Stimulated activated CD4-positive, alpha-beta T cell treated with anti-CD3 and anti-CD28 coated beads, Interleukin-12 subunit alpha, Interleukin-12 subunit beta, amount 100 ng/mL, for 24 hours (primary cell): ENCODE measurements around the gene SNAP29.
A peak's percentile ranks its signal among the peaks of the same experiment; 100 is the strongest.
"Not testable (repeated sequence)": the region's sequence is repeated elsewhere in the genome, so short reads cannot be mapped to it uniquely, and the experiment has no call there.

Experiments
- DNase-seq, 2 experiments: peaks; one replicate each; pipeline ENCODE4 v3.0.0-alpha.2; 2020; ENCODE audit warnings: low read depth in 2 of 2

Gene SNAP29

DNA sequence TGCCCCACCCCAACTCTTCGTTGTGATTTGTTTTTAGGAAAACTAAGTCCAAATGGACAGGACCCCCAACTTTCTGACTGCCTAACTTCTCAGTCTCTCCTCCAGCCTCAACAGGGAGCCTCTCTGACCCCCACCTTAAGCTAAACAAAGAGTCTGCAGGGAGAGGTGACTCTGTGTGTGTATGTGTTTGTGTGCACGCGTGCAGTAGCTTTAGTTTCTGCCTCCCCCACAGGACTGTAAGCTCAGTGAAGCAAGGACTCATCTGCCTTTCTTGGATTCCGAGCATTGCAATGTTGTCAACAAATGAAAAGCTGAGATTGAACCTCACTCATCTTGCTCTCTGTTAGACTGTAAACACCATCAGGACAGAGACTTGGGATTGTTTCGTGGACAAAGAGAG, 7.9 kb downstream of the SNAP29 start:
- no peak for DNase-seq

DNA sequence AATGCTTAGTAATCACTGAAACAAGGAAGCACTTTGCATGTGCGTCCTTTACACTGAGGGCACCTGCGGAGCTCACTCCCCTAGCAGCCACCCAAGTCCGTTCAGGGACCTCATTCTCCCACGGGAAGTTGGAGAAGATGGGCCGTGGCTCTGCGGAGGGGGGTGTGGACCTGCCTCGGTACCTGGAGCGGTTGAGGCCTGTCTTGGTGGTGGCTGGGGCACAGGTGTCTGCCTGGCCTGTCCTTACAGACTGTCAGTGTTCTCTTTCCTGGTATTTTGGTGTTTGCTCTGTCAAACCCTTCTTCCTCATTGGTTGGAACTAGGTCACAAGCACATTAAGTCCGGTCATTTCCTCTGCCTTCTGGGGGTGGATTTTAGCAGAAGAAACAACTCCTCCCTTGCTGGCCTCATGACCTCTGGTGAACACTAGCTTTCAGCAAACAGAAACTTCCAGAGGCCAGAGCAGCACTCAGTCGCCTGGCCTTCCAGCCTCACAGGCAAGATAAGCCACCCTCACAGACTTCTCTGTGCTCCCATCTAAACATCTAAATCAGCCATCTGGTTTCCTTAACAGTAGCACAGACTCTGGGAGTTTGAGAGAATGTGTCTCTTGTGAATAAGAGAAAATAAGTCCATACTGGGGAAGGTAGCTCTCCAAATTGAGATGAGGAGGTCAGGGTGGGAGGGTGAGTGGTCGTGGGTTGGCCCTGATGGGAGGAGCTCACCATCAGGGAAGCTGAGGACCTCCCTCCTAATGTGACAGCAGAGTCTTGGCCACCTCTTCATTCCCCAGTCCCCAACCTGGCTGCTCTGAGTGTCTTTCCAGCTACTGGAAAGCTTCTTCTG, 8.6 kb downstream of the SNAP29 start:
- no peak for DNase-seq

DNA sequence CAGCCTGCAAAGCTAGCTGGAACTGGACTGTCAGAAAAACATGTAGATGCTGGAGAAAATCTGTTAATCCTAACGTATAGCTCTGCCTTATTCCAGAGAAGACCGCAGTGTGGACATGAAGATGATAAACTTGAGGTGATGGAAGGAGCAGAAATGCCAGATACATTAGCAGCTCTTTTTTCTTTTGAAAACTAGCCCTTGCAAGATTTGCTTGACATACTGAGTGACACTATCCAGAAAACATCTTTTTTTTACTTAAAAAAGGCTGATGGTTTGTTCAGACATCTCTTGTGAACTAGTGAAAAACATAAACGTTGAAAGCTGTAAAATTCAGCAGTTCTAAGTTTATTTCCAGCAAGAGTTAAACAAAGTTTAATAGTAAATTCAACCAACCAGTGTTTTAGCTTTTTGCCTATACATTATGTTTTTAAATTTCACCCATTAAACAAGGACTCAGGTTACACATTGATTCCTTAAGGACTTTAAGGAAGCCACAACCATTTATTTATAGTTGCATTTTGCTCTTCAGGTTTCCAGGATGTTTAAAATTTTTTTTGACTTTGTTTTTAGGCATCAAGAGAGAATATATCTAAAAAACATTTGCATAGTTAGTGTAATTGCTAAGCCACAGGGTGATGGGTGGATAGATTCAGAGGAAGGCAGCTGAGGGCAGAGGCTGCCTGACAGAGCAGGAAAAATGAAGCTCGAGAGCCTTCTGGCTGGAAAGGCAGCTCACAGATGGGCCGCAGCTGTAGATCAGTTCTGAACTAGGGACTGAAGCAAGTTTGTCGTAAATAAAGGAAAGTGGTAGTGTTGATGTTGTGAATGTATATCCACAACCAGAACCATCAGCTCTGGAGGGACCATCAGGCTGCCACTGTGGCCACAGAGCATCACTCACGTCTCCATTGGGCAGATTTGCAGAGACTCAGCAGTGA, 9.5 kb downstream of the SNAP29 start:
- no peak for DNase-seq

DNA sequence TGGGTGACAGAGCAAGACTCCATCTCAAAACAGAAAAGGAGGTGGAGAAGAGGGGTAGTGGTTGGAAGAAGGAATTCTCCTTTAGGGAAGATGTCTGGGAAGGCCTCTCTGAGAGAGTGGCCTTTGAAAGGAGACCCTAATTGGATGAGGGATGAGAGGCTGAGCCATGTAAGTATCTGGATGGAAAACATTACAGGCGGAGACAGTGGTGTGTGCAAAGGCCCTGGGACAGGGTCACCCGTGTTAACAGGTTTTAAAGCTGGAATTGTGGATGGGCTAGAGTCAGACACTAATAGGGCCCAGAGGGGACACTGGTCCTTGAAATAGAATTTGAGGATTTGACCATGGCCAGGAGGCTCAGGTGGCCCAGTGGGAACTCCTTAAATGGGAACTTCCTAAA, 10.4 kb downstream of the SNAP29 start:
- no peak for DNase-seq

DNA sequence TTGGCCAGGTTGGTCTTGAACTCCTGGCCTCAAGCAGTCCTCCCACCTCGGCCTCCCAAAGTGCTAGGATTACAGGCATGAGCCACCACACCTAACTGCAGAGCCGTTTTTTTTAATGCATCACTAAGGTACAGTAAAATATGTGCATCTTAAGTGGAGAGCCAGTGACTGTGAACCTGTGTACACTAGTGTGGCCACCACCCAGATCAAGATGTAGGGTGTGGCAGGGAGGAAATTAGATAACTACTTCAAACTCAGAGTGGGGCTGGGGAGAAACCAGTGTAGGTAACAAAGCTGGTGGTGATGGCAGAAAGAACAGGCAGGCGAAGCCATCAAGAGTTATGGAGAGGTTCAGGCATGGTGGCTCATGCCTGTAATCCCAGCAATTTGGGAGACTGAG, 14.4 kb downstream of the SNAP29 start:
- no peak for DNase-seq

DNA sequence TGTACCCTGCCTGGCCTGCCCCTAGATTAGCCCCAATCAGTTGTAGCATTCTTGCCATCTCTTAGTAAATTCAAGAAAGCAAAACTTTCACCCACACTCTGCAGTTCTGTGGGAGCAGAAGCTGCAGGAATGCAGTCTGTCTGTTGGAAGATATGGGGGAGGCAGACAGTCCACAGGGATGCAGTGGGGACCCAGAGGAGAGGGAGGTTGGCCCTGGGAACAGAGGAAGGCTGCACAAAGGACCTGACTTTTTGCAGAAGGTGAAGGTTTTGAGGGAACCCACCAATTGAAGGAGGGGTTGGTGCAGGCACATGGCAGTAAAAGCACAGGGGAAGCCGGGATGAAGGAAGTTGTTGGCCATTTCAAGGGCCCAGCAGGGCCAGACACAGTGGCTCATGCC, 16.5 kb downstream of the SNAP29 start:
- DNase-seq, result no peak

DNA sequence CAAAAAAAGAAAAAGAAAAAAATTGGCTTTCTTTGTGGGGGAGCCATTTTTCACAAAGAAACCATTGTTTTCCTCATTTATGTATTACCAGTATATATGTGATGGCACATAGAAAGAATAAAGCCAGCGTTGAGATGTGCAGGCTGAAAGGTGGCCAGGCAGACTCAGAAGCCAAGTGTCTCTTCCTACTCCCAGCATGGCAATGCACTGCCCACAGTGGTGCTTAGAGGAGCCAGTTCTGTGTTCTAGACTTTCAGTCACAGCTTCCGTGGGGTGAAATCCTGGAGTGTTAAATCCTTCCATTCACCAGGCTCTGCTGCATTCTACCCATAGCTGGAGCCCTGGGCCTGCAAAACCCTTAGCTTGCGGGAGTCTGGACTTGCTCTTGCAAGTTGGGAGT, 18.9 kb downstream of the SNAP29 start:
- no peak for DNase-seq

DNA sequence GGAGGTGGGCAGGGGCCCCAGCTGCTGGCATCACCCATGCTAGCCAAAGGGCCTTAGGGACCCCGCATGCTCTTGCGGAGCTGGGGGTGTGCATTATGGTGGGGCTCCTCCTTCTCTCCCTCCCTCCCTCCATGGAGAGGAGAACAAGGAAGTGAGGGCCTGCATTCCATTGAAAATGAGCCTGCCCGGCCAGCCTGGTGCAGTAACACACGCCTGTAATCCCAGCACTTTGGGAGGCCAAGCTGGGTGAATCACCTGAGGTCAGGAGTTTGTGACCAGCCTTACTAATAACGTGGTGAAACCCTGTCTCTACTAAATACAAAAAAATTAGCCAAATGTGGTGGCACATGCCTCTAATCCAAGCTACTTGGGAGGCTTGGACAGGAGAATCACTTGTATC, 22.4 kb downstream of the SNAP29 start:
- DNase-seq, result no peak

DNA sequence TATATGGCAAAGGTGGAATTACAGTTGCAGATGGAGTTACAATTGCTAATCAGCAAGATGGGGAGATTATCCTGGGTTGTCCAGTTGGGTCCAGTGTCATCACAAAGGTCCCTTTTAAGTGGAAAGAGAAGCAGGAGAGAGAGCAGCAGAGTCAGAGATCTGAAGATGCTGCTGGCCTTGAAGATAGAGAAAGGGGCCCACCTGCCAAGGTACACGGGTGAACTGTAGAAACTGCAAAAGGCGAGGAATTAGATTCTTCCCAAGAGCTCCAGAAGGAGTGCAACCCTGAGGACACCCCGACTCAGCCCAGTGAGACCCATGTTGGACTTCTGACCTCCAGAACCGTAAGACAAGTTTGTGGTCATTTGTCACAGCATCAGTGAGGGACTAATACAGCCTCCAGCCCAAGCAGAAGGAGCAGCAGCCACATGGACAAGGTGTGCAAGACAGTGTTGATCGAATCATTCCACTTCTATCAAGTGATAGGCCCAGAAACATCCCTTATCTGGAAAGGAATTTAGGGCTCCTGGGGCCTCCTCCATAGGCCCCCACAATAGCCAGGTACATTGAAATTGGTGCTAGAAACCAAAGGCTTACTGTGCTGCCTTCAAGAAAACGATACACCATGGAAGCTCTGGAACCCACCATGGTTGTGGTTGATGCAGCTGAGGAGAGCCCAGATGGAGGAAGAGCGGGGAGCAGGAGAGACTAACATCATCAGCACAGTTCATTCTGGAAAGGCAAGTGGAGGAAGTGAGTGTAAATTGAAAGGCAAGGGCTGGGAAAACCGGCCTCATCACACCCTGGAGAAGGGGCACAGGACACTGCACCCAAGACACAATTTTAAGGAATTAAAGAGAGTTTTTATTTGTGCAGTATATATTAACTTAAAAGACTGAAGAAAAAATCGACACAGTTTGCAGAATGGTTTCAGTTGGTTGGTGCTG, 23.3 kb downstream of the SNAP29 start:
- no peak for DNase-seq

DNA sequence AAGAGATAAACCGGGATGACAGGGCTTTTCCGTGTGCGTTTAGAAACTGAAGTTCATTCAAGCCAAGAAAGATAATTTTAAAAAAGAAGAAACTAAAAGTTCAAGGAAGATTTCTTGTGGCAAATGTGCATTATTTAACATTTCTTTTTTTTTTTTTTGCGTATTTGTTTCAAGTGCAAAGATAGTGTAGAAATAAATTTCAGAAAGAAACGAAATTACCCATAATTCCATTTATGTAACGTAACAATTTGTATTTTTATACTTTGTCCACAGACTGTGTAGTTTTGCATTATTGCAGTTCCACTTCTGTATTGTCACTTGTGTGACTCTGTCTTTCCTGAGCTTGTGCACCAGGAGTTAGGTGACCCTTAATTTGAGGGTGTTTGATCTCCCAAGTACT, 24.0 kb downstream of the SNAP29 start:
- DNase-seq, result no peak

DNA sequence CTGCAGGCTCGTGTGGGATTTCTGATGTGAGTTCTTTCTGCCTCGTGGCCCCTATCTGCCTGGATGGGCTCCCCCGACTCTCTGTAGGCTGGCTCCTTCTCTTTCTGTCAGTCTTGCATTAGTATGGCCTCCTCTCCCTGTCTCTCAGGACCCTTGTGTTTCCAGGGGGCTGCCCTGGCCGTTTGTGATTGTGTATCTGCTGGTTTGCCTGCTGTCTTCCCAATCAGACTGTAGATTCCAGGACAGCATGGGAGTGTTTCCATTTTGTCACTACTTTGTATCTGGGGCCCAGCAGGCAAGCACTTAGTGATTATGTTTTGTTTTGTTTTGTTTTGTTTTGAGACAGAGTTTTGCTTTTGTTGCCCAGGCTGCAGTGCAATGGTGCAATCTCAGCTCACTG, 25.6 kb downstream of the SNAP29 start:
- no peak for DNase-seq

DNA sequence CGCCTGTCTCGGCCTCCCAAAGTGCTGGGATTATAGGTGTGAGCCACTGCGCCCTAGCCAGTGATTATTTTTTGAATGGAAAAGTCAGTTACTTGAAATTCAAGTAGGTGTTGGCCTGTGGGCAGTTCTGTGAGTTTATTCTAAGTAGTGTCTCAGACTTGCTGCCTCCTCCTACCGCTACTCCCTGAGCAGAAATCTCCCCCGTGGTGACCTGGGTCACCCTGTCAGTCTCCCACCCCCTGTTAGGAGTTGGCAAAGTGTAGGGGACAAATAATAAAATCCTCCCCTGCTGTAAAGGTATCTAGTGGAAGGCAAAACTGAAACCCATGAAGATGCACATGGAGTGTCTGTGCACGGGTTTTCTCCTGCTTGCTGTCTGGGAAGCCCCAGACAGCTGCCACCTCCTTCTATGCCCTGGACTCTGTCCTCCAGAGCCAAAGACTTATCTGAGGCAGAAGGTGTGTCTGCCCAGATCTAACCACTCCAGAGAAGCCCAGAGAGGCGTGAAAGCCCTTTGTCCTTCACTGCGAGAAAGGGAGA, 26.3 kb downstream of the SNAP29 start:
- no peak for DNase-seq

DNA sequence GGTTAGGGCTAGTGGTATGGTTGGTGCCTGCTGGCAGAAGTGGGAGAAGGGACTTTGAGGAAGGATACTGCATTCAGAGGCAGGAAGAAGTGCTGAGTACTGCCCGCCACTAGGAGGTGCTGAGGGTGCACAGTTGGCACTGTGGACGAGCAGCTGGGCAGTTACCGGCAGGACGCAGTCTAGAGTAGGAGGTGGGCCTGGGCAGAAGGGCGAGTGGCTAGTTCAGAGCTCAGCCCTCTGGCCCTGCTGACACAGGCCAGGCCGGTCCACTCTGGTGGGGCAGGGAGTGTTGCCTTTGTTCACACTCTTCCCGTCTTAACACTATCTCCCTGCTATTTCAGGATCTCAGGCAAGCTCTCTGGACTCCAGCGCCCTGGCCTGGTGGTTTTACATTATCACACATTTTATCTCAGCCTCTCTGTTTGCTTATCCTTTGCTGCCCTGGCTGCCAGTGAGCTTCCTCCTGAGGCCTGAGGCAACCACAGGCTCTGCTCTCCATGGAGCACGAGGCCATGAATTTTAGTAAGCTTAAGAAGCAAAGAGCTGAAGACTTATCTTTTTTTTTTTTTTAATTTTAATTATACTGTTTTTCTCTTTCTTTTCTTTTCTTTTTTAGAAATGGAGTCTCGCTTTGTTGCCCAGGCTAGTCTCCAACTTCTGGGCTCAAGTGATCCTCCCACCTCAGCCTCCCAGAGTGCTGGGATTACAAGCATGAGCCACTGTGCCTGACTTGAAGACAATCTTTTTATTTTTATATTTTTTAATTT, 26.9 kb downstream of the SNAP29 start:
- DNase-seq, result peak in 1 of 2 experiments; percentile 40

DNA sequence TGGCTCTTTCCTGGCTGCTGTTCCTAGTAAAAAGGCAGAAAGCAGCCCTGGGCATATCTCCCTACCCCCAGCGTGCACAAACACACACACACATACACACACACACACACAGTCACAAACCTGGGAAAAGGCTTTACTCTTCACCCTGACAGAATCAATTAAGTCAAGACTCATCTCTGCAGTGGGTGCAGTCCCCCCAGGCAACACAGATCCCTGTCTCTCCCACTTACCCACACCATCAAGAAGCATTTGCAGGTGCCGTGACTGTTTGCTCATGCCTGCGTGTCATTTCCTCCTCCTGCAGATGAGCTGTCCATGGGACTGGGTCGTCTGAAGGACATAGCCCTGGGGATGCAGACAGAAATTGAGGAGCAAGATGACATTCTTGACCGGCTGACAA, 28.6 kb downstream of the SNAP29 start:
- no peak for DNase-seq

DNA sequence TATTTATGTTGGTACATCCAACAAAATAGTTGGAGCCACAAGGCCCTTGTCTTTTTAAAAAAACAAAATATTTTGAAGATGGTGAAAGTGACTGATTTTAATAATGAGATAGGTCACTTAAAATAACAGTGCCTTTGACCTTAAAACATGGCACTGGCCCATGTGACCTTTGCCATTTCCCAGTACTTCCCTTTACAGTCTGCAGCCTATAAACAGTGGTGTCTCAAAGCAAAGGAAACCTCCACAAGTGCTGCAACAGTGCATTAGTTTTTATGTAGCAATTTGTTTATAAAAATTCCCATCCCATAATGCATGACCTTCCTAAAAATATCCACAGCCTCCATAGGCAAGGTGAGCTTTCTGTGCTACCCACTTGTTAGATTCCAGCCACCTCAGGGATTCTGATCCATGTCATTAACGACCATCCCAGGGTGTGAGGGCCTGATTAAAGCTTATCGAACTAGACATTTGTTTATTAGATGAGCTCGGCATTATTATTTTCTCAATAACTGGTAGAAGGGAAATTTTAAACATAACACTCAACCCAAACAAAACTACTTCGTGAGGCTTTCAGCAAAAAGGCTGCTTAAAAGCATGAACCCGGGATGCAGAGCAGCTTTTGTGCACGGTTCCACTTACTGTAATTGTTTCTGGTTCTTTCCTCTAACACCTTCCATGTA, 30.4 kb downstream of the SNAP29 start:
- no peak for DNase-seq

DNA sequence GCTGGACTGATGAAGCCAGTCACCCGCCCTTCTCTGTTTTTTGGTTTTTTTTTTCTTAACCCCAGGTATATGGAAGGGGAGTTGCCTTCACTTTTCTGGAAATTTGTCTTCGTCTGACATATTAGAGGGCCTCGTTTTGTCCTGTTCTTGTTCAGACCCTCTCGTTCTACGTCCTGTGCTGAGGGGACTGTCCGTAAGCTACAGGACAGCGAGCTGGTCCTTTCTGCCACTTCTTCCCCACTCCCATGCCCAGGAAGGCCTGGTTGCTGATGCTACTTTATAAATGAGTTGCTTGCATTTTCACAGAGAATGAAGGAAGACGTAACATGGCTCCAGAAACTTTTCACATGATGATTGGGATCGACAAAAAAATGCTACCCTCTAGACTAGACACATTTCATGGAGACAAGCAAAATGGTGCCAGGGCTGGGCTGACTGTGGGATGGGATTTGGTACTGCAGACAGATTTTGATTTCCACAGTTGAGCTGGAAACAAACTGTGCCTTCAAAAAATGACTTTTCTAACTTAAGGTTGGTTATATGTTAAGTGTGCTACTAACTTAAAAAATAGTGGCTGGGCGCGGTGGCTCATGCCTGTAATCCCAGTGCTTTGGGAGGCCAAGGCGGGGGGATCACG, 31.2 kb downstream of the SNAP29 start:
- no peak for DNase-seq

DNA sequence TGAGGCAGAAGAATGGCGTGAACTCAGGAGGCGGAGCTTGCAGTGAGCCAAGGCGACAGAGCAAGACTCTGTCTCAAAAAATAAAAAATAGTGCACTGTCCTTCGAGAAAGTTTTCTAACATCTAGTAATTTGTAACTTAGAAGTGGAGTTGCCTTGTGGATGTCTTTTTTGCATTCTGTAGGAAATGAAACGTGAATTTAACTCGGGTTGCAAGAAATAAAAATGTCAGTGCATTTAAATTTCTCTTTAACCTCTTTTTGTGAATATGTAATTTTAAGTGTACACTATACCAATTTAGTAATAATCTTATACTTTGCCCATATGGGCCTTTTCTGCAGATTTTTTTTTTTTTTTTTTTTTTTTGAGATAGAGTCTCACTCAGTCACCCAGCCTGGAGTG, 32.2 kb downstream of the SNAP29 start:
- DNase-seq, result no peak

DNA sequence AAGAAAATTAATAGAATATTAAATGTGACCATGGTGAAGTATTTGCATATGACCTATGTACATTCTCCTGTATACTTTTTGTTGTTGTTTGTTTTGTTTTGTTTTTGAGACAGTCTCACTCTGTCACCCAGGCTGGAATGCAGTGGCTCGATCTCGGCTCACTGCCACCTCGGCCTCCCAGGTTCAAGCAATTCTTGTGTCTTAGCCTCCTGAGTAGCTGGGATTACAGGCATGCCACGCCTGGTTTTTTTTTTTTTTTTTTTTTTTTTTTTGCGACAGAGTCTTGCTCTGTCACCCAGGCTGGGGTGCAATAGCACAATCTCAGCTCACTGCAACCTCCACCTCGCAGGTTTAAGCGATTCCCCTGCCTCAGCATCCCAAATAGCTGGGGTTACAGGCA, 38.9 kb downstream of the SNAP29 start:
- DNase-seq, result not testable (repeated sequence)

DNA sequence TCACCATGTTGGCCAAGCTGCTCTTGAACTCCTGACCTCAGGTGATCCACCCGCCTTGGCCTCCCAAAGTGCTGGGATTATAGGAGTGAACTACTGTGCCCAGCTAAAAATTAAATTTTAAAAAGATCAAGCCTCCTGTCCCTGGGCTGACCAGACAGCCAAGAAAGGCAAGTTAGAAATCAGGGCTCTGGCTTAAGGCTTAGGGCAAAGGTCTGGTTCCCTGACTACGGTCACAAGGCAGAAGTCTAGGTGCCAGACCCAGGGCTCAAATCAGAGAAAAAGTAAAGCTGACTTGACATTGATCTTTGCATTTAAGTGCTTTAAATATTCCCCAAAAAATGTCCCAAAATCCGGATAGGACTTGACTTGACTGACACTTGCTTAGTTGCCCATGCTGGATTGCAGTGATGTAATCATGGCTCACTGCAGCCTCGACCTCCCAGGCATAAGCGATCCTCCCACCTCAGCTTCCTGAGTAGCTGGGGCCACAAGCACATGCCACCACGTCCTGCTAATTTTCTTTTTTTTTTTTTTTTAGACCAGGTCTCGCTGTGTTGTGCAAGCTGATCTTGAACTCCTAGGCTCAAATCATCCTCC, 41.1 kb downstream of the SNAP29 start:
- DNase-seq, result no peak
